AG04450 (cell line): ENCODE results near the gene CLEC12A. TPM values are rescaled to one million over a fixed set of nuclear protein-coding genes. Genes with fewer than 3 reads are reported as not detected.
"Not testable (repeated sequence)": the region's sequence is repeated elsewhere in the genome, so short reads cannot be mapped to it uniquely, and the experiment has no call there.

Experiments
- CTCF ChIA-PET: fragments of 300-600, 350-600 bp; formaldehyde crosslinking; extraction: SDS; loops from one replicate; lab custom pipeline; 2022; ENCODE audit warnings: antibody characterized with exemption, inconsistent platforms; lab: Charles Lee
- POLR2A ChIA-PET: fragments of 350-600 bp; formaldehyde crosslinking; extraction: SDS; loops from one replicate; lab custom pipeline; 2021; ENCODE audit warnings: antibody characterized with exemption, inconsistent platforms; lab: Yijun Ruan, JAX
- DNase-seq: peaks from one replicate; pipeline ENCODE4 v3.0.0-alpha.2; 2011; ENCODE audit warnings: low read depth, low spot score
- H3K27ac ChIP-seq: one replicate; pipeline ENCODE4 v1.5.1; 2012; ENCODE audit warnings: low read depth, low read length, control low read depth
- H3K27me3 ChIP-seq: one replicate; pipeline ENCODE4 v1.6.0; 2012; ENCODE audit warnings: low read length; ENCODE audit not compliant: control insufficient read depth, insufficient read depth
- H3K4me3 ChIP-seq: 2 replicates; pipeline ENCODE4 v1.5.1; 2011; ENCODE audit warnings: mild to moderate bottlenecking, low read depth, low read length, control low read depth
- H3K9me3 ChIP-seq: 2 replicates; pipeline ENCODE4 v1.5.1; 2012; ENCODE audit warnings: low read length; ENCODE audit not compliant: control insufficient read depth, insufficient read depth
- CTCF ChIP-seq: IDR thresholded peaks from 2 replicates; pipeline ENCODE4 v1.5.1; 2011; ENCODE audit warnings: low read depth, low read length, control low read depth, inconsistent platforms
- polyA plus RNA-seq: library from polyadenylated mRNA; depleted of rRNA; stranded (reverse); fragments of >200 nt; gene quantifications from 2 replicates; pipeline ENCODE4 v1.2.3, GENCODE V29; 2011

CLEC12A gene
- polyA plus RNA-seq, 1 experiment = not detected

GRCh38 chr12:9948606-9949296 lies 22.5 kb upstream of the CLEC12A start:
- no peaks in the 10 kb centered on the region for H3K27me3 ChIP-seq
- DNase-seq = no peak
- no peak for TF ChIP-seq CTCF
- no peak overlapping the region for H3K27ac ChIP-seq
- ChIA-PET CTCF (no interaction called here), POLR2A (no interaction called here)
- no peak overlapping the region for H3K4me3 ChIP-seq
- no peaks in the 10 kb centered on the region for H3K9me3 ChIP-seq

GRCh38 chr12:9951026-9951675 lies 20.1 kb upstream of the CLEC12A start:
- no peaks in the 10 kb centered on the region for H3K9me3 ChIP-seq
- TF ChIP-seq CTCF = no peak
- no peak for DNase-seq
- POLR2A ChIA-PET = no interaction called here
- no peaks in the 10 kb centered on the region for H3K27me3 ChIP-seq
- no peak overlapping the region for H3K4me3 ChIP-seq
- no peak overlapping the region for H3K27ac ChIP-seq
- CTCF ChIA-PET = no interaction called here

- H3K27ac ChIP-seq, POLR2A ChIA-PET, H3K27me3 ChIP-seq, DNase-seq, CTCF ChIA-PET, H3K9me3 ChIP-seq, H3K4me3 ChIP-seq: not testable (repeated sequence)
These were observed 18.1 kb upstream of the CLEC12A start for GRCh38 chr12:9952954-9953729.

- no peak for TF ChIP-seq CTCF
- Histone ChIP-seq H3K9me3 (no peaks in the 10 kb centered on the region), H3K27me3 (peaks cover 2% of the 10 kb centered on the region), H3K4me3 (no peak overlapping the region), H3K27ac (no peak overlapping the region)
- ChIA-PET CTCF (no interaction called here), POLR2A (interaction anchor here (0.7 kb wide), 1 partner anchor 36 kb away, joined by 3 read pairs; no protein-coding TSS in a partner anchor)
- DNase-seq = no peak
These were observed 13.4 kb upstream of the CLEC12A start for GRCh38 chr12:9957834-9958233.

GRCh38 chr12:9960590-9960989 lies 10.6 kb upstream of the CLEC12A start:
- no peak for DNase-seq
- TF ChIP-seq CTCF = no peak
- ChIA-PET CTCF (no interaction called here), POLR2A (no interaction called here)
- peaks cover 2% of the 10 kb centered on the region for H3K27me3 ChIP-seq
- no peak overlapping the region for H3K4me3 ChIP-seq
- H3K27ac ChIP-seq = no peak overlapping the region
- no peaks in the 10 kb centered on the region for H3K9me3 ChIP-seq
